WTC11 (cell line): ENCODE results near the gene GNAO1.

Experiments
- NR3C1 ChIP-seq: sonication (generic); formaldehyde crosslinking; conservative IDR thresholded peaks from 2 replicates; pipeline ENCODE4 v1.8.1; 2023; ENCODE audit warnings: low read depth, mild to moderate bottlenecking, missing genetic modification reagents
- PRDM15 ChIP-seq: sonication (generic); formaldehyde crosslinking; IDR thresholded peaks from 2 replicates; pipeline ENCODE4 v1.8.0; 2022; ENCODE audit warnings: missing genetic modification reagents
- SP1 ChIP-seq: sonication (generic); formaldehyde crosslinking; conservative IDR thresholded peaks from 2 replicates; pipeline ENCODE4 v1.8.1; 2022; ENCODE audit warnings: missing genetic modification reagents
- TEAD4 ChIP-seq: sonication (generic); formaldehyde crosslinking; IDR thresholded peaks from 2 replicates; pipeline ENCODE4 v1.8.0; 2022; ENCODE audit warnings: mild to moderate bottlenecking, missing genetic modification reagents
- ZNF416 ChIP-seq: fragments of 250-450 bp; sonication (Bioruptor Pico); IDR thresholded peaks from 2 replicates; pipeline ENCODE4 v1.9.0; 2021; ENCODE audit warnings: mild to moderate bottlenecking, inconsistent platforms
- TF ChIP-seq, protein P1 (sequence below): fragments of 200-600 bp; IDR thresholded peaks from 2 replicates; pipeline ENCODE4 v1.8.0; 2022; ENCODE audit warnings: antibody characterized with exemption
- TF ChIP-seq, protein P2 (sequence below): fragments of 250-450 bp; sonication (Bioruptor Pico); IDR thresholded peaks from 2 replicates; pipeline ENCODE4 v1.9.0; 2021; ENCODE audit warnings: moderate library complexity, mild to moderate bottlenecking, inconsistent platforms, borderline replicate concordance

DNA sequence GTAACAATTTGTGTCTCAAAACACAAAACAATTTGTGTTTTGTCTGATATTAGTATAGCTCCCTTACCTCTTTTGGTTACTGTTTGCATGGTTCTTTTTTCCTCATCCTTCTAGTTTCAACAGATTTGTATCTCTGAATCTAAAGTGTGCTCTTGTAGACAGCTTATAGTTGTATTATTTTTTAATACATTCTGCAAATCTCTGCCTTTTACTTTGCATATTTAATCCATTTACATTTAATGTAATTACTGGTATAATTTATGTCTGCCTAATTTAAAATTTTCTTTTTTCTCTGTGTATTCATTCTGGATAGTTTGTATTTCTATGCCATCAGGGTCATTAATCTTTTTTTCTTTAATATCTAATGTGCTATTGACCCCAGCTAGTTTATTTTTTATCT is 9.9 kb upstream of the GNAO1 start:
- no peak for TF ChIP-seq ZNF416 (CRISPR knock-in tag)
- no peak for TF ChIP-seq SP1 (CRISPR knock-in tag)
- TF ChIP-seq, protein P1, sequence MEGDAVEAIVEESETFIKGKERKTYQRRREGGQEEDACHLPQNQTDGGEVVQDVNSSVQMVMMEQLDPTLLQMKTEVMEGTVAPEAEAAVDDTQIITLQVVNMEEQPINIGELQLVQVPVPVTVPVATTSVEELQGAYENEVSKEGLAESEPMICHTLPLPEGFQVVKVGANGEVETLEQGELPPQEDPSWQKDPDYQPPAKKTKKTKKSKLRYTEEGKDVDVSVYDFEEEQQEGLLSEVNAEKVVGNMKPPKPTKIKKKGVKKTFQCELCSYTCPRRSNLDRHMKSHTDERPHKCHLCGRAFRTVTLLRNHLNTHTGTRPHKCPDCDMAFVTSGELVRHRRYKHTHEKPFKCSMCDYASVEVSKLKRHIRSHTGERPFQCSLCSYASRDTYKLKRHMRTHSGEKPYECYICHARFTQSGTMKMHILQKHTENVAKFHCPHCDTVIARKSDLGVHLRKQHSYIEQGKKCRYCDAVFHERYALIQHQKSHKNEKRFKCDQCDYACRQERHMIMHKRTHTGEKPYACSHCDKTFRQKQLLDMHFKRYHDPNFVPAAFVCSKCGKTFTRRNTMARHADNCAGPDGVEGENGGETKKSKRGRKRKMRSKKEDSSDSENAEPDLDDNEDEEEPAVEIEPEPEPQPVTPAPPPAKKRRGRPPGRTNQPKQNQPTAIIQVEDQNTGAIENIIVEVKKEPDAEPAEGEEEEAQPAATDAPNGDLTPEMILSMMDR = no peak
- no peak for TF ChIP-seq TEAD4 (CRISPR knock-in tag)
- TF ChIP-seq, protein P2, sequence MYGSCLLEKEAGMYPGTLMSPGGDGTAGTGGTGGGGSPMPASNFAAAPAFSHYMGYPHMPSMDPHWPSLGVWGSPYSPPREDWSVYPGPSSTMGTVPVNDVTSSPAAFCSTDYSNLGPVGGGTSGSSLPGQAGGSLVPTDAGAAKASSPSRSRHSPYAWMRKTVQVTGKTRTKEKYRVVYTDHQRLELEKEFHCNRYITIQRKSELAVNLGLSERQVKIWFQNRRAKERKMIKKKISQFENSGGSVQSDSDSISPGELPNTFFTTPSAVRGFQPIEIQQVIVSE (CRISPR knock-in tag) = no peak
- TF ChIP-seq PRDM15 (CRISPR knock-in tag) = no peak
- no peak for TF ChIP-seq NR3C1
